ENCODE measurements around the gene FADS3.

Gene FADS3

DNA sequence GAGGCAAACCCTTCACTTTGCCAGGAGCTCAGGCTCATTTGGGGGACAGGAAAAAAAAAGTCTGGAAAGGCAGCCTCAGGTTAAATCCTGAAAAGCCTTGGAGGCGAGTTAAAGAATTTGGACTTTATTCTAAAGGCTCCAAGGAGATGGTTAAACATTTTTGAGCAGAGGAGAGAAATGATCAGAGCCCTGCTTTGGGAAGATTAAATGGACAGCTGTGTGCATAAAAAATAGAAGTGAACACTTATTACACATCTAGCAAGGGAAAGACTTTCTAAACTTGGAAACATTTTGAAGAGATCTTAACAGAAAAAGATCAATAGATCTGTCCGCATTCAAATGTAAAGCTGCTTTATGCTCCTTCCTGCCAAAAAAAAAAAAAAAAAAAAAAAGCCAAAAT is 34.4 kb upstream of the FADS3 start:
- no peaks in the 10 kb centered on the region for H3K9me3 ChIP-seq (ENCODE audit: insufficient read depth, low read length)
- H3K9ac ChIP-seq (ENCODE audit: insufficient read length, low read depth) = no peak overlapping the region
- no peak overlapping the region for H3K4me3 ChIP-seq (ENCODE audit: insufficient read length, low read depth)
- H3K36me3 ChIP-seq (ENCODE audit: insufficient read depth, insufficient read length, low read length) = no peaks in the 10 kb centered on the region
- peaks cover 18% of the 10 kb centered on the region for H3K4me1 ChIP-seq (ENCODE audit: insufficient read depth, insufficient read length)
- DNase-seq (ENCODE audit: low read depth, low spot score) = no peak
- H3K27me3 ChIP-seq (ENCODE audit: insufficient read depth, insufficient read length) = no peaks in the 10 kb centered on the region
- no peak for TF ChIP-seq ZNF274 (IDR thresholded peaks at IDR 0.05; ENCODE audit: low read depth, low read length)
- no peak for TF ChIP-seq SUZ12 (IDR thresholded peaks at IDR 0.05; ENCODE audit: extremely low read depth, insufficient read depth, insufficient read length)
- TF ChIP-seq YY1 (IDR thresholded peaks at IDR 0.05; ENCODE audit: insufficient read depth, insufficient read length) = no peak

DNA sequence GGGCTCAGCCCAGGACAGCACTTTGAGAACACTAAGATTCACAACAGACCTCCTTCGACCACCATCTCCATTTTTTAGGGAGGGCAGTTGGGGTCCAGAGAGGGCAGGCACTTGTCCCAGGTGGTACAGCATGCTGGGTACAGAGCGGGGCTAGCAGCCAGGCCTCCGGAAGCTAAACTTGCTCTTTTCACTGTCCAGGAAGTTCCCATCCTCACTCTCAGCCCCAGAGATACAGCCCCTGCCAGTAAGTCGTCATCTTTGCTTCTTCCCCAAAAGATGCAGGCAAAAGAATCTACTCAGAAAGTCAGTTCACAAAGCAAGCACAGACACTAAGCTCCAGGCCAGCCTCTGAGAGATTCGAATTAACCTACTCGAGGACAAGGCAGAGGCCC is 32.7 kb upstream of the FADS3 start:
- Histone ChIP-seq H3K9ac (ENCODE audit: insufficient read length, low read depth) (peak overlapping the region; percentile 58), H3K27me3 (ENCODE audit: insufficient read depth, insufficient read length) (peaks cover 7% of the 10 kb centered on the region), H3K4me1 (ENCODE audit: insufficient read depth, insufficient read length) (peaks cover 20% of the 10 kb centered on the region), H3K9me3 (ENCODE audit: insufficient read depth, low read length) (no peaks in the 10 kb centered on the region), H3K4me3 (ENCODE audit: insufficient read length, low read depth) (no peak overlapping the region), H3K36me3 (ENCODE audit: insufficient read depth, insufficient read length, low read length) (no peaks in the 10 kb centered on the region)
- no peak for DNase-seq (ENCODE audit: low read depth, low spot score)
- TF ChIP-seq YY1 (IDR thresholded peaks at IDR 0.05; ENCODE audit: insufficient read depth, insufficient read length) (no peak), ZNF274 (IDR thresholded peaks at IDR 0.05; ENCODE audit: low read depth, low read length) (no peak), SUZ12 (IDR thresholded peaks at IDR 0.05; ENCODE audit: extremely low read depth, insufficient read depth, insufficient read length) (no peak)

DNA sequence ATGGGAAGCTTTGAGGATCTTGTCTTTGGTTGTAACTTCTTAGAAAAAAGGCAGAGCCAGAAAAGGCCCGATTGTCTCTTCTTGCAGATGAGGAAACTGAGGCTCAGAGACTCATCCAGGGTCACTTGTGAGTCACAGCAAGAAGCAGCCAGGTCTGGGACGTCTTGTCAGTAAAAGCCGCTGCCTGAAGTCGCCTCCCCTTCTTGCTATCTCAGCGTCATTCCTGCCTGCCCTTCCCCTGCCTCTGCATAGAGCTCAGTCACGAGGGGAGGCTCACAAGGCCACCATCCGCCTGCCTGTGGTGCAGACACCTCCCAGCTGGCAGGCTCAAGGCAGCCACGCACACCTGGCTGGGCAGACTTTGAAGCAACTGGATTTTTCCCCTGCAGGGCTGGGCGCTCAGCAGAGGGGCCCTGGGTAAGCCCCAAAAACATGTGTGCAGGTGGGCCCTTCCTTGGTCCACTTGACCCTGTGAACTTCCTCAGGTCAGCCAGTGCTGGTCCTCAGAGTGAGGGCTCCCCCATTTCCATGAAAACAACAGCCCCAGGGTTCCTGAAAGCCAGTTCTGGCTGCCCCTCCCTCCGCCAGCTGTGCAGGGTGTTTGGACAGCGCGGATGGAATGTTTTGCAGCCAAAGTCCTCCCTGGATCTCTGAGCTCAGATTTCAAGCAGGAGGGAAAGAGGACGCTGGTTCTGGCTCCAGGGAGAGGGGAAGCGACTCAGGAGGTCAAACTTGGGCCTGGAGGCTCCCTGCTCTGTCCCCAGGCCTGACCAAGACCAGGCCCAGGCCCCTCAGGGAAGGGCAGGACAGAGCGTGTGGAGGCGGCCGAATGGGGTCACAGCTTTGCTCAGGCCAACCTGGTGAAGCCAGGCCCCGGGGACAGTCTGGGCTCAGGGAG is 32.1 kb upstream of the FADS3 start:
- Histone ChIP-seq H3K9me3 (ENCODE audit: insufficient read depth, low read length) (no peaks in the 10 kb centered on the region), H3K27me3 (ENCODE audit: insufficient read depth, insufficient read length) (peaks cover 13% of the 10 kb centered on the region), H3K4me3 (ENCODE audit: insufficient read length, low read depth) (no peak overlapping the region), H3K36me3 (ENCODE audit: insufficient read depth, insufficient read length, low read length) (no peaks in the 10 kb centered on the region), H3K9ac (ENCODE audit: insufficient read length, low read depth) (peak overlapping the region; percentile 66), H3K4me1 (ENCODE audit: insufficient read depth, insufficient read length) (peaks cover 23% of the 10 kb centered on the region)
- peak; percentile 25 for DNase-seq (ENCODE audit: low read depth, low spot score)
- TF ChIP-seq SUZ12 (IDR thresholded peaks at IDR 0.05; ENCODE audit: extremely low read depth, insufficient read depth, insufficient read length) = no peak
- TF ChIP-seq YY1 (IDR thresholded peaks at IDR 0.05; ENCODE audit: insufficient read depth, insufficient read length) = no peak
- no peak for TF ChIP-seq ZNF274 (IDR thresholded peaks at IDR 0.05; ENCODE audit: low read depth, low read length)

DNA sequence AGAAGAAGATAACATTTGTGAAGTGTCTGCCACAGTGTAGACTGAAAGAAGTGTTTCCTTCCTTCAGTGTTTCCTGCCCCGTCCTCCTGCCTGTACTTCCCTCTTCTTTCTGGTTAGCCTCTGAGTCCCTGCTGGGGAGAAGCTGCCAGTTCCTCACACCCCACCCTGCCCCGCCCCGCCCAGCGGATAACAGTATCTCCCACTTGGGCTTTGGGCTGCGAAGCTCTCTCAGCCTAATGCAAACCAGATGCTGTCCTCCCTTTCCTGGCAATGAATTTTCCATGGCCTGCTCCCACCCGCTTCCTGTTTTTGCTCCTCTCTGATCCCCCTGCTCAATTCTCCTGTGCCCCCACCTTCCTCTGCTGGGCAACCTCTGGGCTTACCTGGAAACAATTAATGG is 31.2 kb upstream of the FADS3 start:
- Histone ChIP-seq H3K9me3 (ENCODE audit: insufficient read depth, low read length) (no peaks in the 10 kb centered on the region), H3K4me1 (ENCODE audit: insufficient read depth, insufficient read length) (peaks cover 23% of the 10 kb centered on the region), H3K4me3 (ENCODE audit: insufficient read length, low read depth) (no peak overlapping the region), H3K36me3 (ENCODE audit: insufficient read depth, insufficient read length, low read length) (no peaks in the 10 kb centered on the region), H3K27me3 (ENCODE audit: insufficient read depth, insufficient read length) (peaks cover 22% of the 10 kb centered on the region), H3K9ac (ENCODE audit: insufficient read length, low read depth) (no peak overlapping the region)
- no peak for DNase-seq (ENCODE audit: low read depth, low spot score)
- TF ChIP-seq SUZ12 (IDR thresholded peaks at IDR 0.05; ENCODE audit: extremely low read depth, insufficient read depth, insufficient read length) (no peak), ZNF274 (IDR thresholded peaks at IDR 0.05; ENCODE audit: low read depth, low read length) (no peak), YY1 (IDR thresholded peaks at IDR 0.05; ENCODE audit: insufficient read depth, insufficient read length) (no peak)

DNA sequence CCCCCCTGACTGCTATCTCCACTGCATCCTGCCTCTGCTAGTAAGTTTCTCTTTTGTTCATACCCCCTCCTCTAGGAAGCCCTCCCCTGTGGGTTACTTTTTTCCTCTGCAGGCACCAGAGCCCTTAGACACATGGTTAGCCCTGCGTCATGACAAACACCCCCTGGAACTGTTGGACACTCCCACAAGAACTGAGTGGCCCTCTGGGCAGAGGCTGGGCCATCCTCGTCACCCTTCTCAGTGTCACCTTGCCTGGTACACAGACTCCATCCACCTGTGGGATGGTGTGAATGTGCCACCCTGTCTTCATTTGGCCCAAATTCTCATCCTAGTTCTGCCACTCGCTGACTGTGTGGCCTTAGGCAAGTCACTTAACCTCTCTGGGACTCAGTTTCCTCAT is 30.1 kb upstream of the FADS3 start:
- H3K9ac ChIP-seq (ENCODE audit: insufficient read length, low read depth) = no peak overlapping the region
- H3K9me3 ChIP-seq (ENCODE audit: insufficient read depth, low read length) = no peaks in the 10 kb centered on the region
- DNase-seq (ENCODE audit: low read depth, low spot score) = no peak

DNA sequence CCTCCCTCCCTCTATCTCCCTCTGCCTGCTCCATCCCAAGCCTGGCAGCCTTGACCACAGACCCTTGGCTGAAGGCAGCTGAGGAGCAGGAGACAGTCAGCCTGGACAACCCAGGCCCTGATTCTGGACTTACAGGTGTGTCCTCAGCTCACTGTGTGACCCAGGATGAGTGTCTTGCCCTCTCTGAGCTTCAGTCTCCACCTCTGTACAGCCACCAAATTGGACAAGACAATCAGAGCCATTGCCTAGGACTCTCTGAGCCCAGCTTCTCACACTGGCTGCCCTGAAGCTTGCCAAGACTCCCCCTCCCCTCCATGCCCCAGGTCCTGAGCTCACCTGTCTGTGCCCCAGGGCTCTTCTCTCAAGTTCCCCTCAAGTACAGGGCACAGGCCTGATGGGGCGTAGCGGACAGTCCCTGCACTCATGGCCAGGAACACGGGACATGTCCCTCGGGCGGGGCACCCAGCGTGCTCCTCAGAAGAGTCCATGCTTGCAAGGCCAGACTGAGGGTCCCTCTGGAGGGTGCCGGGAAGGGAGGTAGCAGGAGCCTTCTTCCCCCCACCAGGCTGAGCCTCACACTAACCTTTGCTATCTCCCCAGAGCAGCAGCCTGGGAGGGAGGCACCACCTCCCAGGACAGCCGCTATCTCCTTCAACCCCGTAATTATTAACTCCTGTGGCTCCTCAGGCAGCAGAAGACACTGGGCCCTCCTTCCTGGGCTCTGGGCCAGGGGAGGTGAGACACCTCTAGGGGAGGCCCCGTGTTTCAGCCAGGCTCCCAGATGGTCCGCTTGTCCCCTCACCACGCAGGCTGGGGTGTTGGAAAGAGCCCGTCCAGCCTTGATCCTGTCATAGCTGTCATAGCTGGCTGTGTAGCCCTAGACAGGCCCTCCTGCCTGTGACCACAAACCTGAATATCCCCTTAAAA is 28.6 kb upstream of the FADS3 start:
- peaks cover 23% of the 10 kb centered on the region for H3K27me3 ChIP-seq (ENCODE audit: insufficient read depth, insufficient read length)
- no peak overlapping the region for H3K9ac ChIP-seq (ENCODE audit: insufficient read length, low read depth)
- no peaks in the 10 kb centered on the region for H3K36me3 ChIP-seq (ENCODE audit: insufficient read depth, insufficient read length, low read length)
- H3K4me1 ChIP-seq (ENCODE audit: insufficient read depth, insufficient read length) = peaks cover 23% of the 10 kb centered on the region
- DNase-seq (ENCODE audit: low read depth, low spot score) = no peak
- no peak overlapping the region for H3K4me3 ChIP-seq (ENCODE audit: insufficient read length, low read depth)
- no peaks in the 10 kb centered on the region for H3K9me3 ChIP-seq (ENCODE audit: insufficient read depth, low read length)
- TF ChIP-seq SUZ12 (IDR thresholded peaks at IDR 0.05; ENCODE audit: extremely low read depth, insufficient read depth, insufficient read length) (no peak), YY1 (IDR thresholded peaks at IDR 0.05; ENCODE audit: insufficient read depth, insufficient read length) (no peak), ZNF274 (IDR thresholded peaks at IDR 0.05; ENCODE audit: low read depth, low read length) (no peak)

More for the DNA sequence above, 30.1 kb upstream of the FADS3 start:
- no peaks in the 10 kb centered on the region for H3K36me3 ChIP-seq (ENCODE audit: insufficient read depth, insufficient read length, low read length)
- H3K27me3 ChIP-seq (ENCODE audit: insufficient read depth, insufficient read length) = peaks cover 23% of the 10 kb centered on the region
- TF ChIP-seq YY1 (IDR thresholded peaks at IDR 0.05; ENCODE audit: insufficient read depth, insufficient read length) = no peak
- no peak for TF ChIP-seq ZNF274 (IDR thresholded peaks at IDR 0.05; ENCODE audit: low read depth, low read length)
- TF ChIP-seq SUZ12 (IDR thresholded peaks at IDR 0.05; ENCODE audit: extremely low read depth, insufficient read depth, insufficient read length) = no peak
- no peak overlapping the region for H3K4me3 ChIP-seq (ENCODE audit: insufficient read length, low read depth)
- H3K4me1 ChIP-seq (ENCODE audit: insufficient read depth, insufficient read length) = peaks cover 23% of the 10 kb centered on the region

Measured in NT2/D1 (cell line).